Esophagus muscularis mucosa (tissue), 3 donors: ENCODE measurements around the gene PLA2G4B.

Experiments used
- CTCF ChIP-seq, 3 experiments: fragments of 200-600 bp in 2 of 3; fragments of 450-650 bp in 1 of 3; sonication (generic) in 2 of 3; IDR thresholded peaks; one replicate each; pipeline ENCODE4 v1.5.1; 2017 to 2019; ENCODE audit warnings: antibody characterized with exemption in 3 of 3, mild to moderate bottlenecking in 2 of 3, moderate library complexity in 1 of 3
- POLR2A ChIP-seq: fragments of 450-650 bp; IDR thresholded peaks from one replicate; pipeline ENCODE4 v1.6.1; 2017; ENCODE audit warnings: antibody characterized with exemption, moderate library complexity, mild to moderate bottlenecking, low read depth
- POLR2AphosphoS5 ChIP-seq, 2 donors: sonication (generic); formaldehyde crosslinking; IDR thresholded peaks; one replicate each; pipeline ENCODE4 v1.6.1; 2017; ENCODE audit warnings: antibody characterized with exemption in 2 of 2

GRCh38 chr15:41853831-41854230 lies 15.2 kb downstream of the PLA2G4B start:
- TF ChIP-seq CTCF (IDR thresholded peaks at IDR 0.05), result no peak
- TF ChIP-seq POLR2A, result no peak
- no peak for TF ChIP-seq POLR2AphosphoS5 (IDR thresholded peaks at IDR 0.05)
